NB4 (cell line): ENCODE measurements around the gene KCNC4.

ENCODE experiments used
- CTCF ChIP-seq: IDR thresholded peaks from one replicate; pipeline ENCODE4 v1.5.1; 2012; ENCODE audit warnings: low read depth, low read length
- MAX ChIP-seq: IDR thresholded peaks from 2 replicates; pipeline ENCODE4 v1.6.1; 2011; ENCODE audit warnings: low read depth, low read length
- MYC ChIP-seq: IDR thresholded peaks from 2 replicates; pipeline ENCODE4 v1.6.1; 2011; ENCODE audit warnings: low read depth, low read length

GRCh38 chr1:110198746-110199145, 11.4 kb upstream of the KCNC4 start:
- TF ChIP-seq MAX (no peak), CTCF (no peak), MYC (no peak)
